H1 (cell line): ENCODE results near the gene GMEB2. TPM values are rescaled to one million over a fixed set of nuclear protein-coding genes. Genes with fewer than 3 reads are reported as not detected.

Source experiments
- CTCF ChIA-PET: fragments of 300-600 bp; sonication (Branson Sonifier 250); formaldehyde crosslinking; loops from one replicate; lab custom pipeline; 2021; ENCODE audit not compliant: partially characterized antibody; lab: Charles Lee
- POLR2A ChIA-PET: fragments of 300-600 bp; sonication (Branson Sonifier 250); formaldehyde crosslinking; loops from one replicate; lab custom pipeline; 2021; ENCODE audit warnings: inconsistent platforms; ENCODE audit not compliant: partially characterized antibody; lab: Charles Lee
- DNase-seq, 2 experiments: peaks; one replicate each; pipeline versions ENCODE4 v3.0.0 to v3.0.0-alpha.2; 2010 to 2022; ENCODE audit warnings: low spot score in 2 of 2, low read depth in 1 of 2, mixed read lengths in 1 of 2
- FAIRE-seq: peaks from 2 replicates; lab custom pipeline; 2011; peaks lifted over from hg19 to GRCh38; lab: Jason Lieb, UNC
- H2AFZ ChIP-seq: 2 replicates; pipeline ENCODE4 v1.8.1; 2012; ENCODE audit warnings: low read length, inconsistent platforms
- H2AK5ac ChIP-seq: 2 replicates; pipeline ENCODE4 v1.6.1; 2013; ENCODE audit warnings: low read depth, low read length
- H2BK120ac ChIP-seq: replicated peaks from 2 replicates; pipeline ENCODE3; 2013; ENCODE audit warnings: low read depth, low read length, inconsistent platforms
- H2BK12ac ChIP-seq: 2 replicates; pipeline ENCODE4 v1.6.1; 2013; ENCODE audit warnings: low read depth, low read length
- H2BK15ac ChIP-seq: 2 replicates; pipeline ENCODE4 v1.6.1; 2013; ENCODE audit warnings: low read length
- H2BK20ac ChIP-seq: 2 replicates; pipeline ENCODE4 v1.6.1; 2013; ENCODE audit warnings: low read length
- H2BK5ac ChIP-seq: 2 replicates; pipeline ENCODE4 v1.6.1; 2013; ENCODE audit warnings: low read depth, low read length
- H3K14ac ChIP-seq: 2 replicates; pipeline ENCODE4 v1.6.1; 2013; ENCODE audit warnings: inconsistent platforms; ENCODE audit not compliant: insufficient read length
- H3K18ac ChIP-seq: 2 replicates; pipeline ENCODE4 v1.6.1; 2013; ENCODE audit warnings: low read length; ENCODE audit errors: extremely low read depth
- H3K23ac ChIP-seq: 2 replicates; pipeline ENCODE4 v1.6.1; 2013; ENCODE audit warnings: inconsistent platforms; ENCODE audit not compliant: insufficient read length
- H3K23me2 ChIP-seq: 2 replicates; pipeline ENCODE4 v1.6.1; 2013; ENCODE audit warnings: low read depth, low read length
- H3K27ac ChIP-seq: 2 replicates; pipeline ENCODE4 v1.6.1; 2011; ENCODE audit warnings: low read depth, low read length, inconsistent platforms
- H3K27me3 ChIP-seq, 4 experiments: replicated peaks in 1 of 4; 1 replicate in 1 of 4; 2 replicates in 3 of 4; pipeline versions ENCODE4 v1.6.1 to v1.8.1; 2011 to 2013; ENCODE audit warnings: low read length in 3 of 4, mild to moderate bottlenecking in 3 of 4, inconsistent platforms in 2 of 4, mixed read lengths in 2 of 4, moderate library complexity in 1 of 4; ENCODE audit not compliant: control insufficient read depth in 3 of 4, insufficient read depth in 3 of 4; ENCODE audit errors: extremely low read depth in 1 of 4
- H3K36me3 ChIP-seq, 4 experiments: 2 replicates each; pipeline versions ENCODE4 v1.6.1 to v1.8.1; 2011 to 2013; ENCODE audit warnings: mild to moderate bottlenecking in 4 of 4, low read length in 3 of 4, moderate library complexity in 2 of 4, control low read depth in 1 of 4, inconsistent platforms in 1 of 4; ENCODE audit not compliant: insufficient read depth in 4 of 4, control insufficient read depth in 2 of 4
- H3K4ac ChIP-seq: replicated peaks from 2 replicates; pipeline ENCODE3; 2013; ENCODE audit warnings: low read length, low read depth, mixed read lengths, inconsistent platforms; ENCODE audit not compliant: insufficient read length
- H3K4me1 ChIP-seq, 4 experiments: replicated peaks in 1 of 4; 1 replicate in 1 of 4; 2 replicates in 3 of 4; pipeline versions ENCODE4 v1.6.1 to v1.8.1; 2011 to 2013; ENCODE audit warnings: low read length in 3 of 4, inconsistent platforms in 2 of 4, mixed read lengths in 1 of 4; ENCODE audit not compliant: insufficient read depth in 4 of 4, control insufficient read depth in 3 of 4
- H3K4me2 ChIP-seq, 2 experiments: 2 replicates each; pipeline versions ENCODE4 v1.6.1 to v1.8.1; 2011 to 2013; ENCODE audit warnings: low read depth in 2 of 2, low read length in 2 of 2, control low read depth in 1 of 2, inconsistent platforms in 1 of 2, mild to moderate bottlenecking in 1 of 2; ENCODE audit not compliant: insufficient read depth in 1 of 2
- H3K4me3 ChIP-seq, 4 experiments: fragments of 200-600, 300-600 bp in 1 of 4; sonication (generic), shearing (Covaris generic), sonication (Bioruptor Twin) in 1 of 4; 2 replicates each; pipeline versions ENCODE4 v1.5.1 to v1.8.1; 2011 to 2016; ENCODE audit warnings: low read length in 4 of 4, low read depth in 3 of 4, control low read depth in 2 of 4, inconsistent platforms in 2 of 4, mild to moderate bottlenecking in 2 of 4, mixed read lengths in 1 of 4, moderate library complexity in 1 of 4; ENCODE audit not compliant: insufficient read depth in 2 of 4; ENCODE audit errors: extremely low read depth in 1 of 4
- H3K56ac ChIP-seq: replicated peaks from 2 replicates; pipeline ENCODE3; 2013; ENCODE audit warnings: low read depth, mild to moderate bottlenecking, mixed read lengths, low read length, inconsistent platforms; ENCODE audit not compliant: insufficient read length
- H3K79me1 ChIP-seq: 2 replicates; pipeline ENCODE4 v1.6.1; 2013; ENCODE audit warnings: low read depth, low read length, control low read depth
- H3K79me2 ChIP-seq, 2 experiments: 2 replicates each; pipeline versions ENCODE4 v1.6.1 to v1.8.1; 2012 to 2013; ENCODE audit warnings: low read length in 2 of 2, mild to moderate bottlenecking in 2 of 2, inconsistent platforms in 1 of 2; ENCODE audit not compliant: insufficient read depth in 2 of 2, control insufficient read depth in 1 of 2
- H3K9ac ChIP-seq, 4 experiments: replicated peaks in 1 of 4; 1 replicate in 1 of 4; 2 replicates in 3 of 4; pipeline versions ENCODE4 v1.6.1 to v1.8.1; 2011 to 2013; ENCODE audit warnings: low read depth in 3 of 4, low read length in 3 of 4, control low read depth in 2 of 4, mild to moderate bottlenecking in 2 of 4, moderate library complexity in 2 of 4, inconsistent platforms in 1 of 4; ENCODE audit errors: extremely low read depth in 1 of 4
- H3K9me3 ChIP-seq, 2 experiments: 2 replicates each; pipeline versions ENCODE4 v1.6.1 to v1.8.1; 2012 to 2013; ENCODE audit warnings: mild to moderate bottlenecking in 2 of 2, moderate library complexity in 2 of 2, control low read depth in 1 of 2, inconsistent platforms in 1 of 2, low read depth in 1 of 2, low read length in 1 of 2, mixed read lengths in 1 of 2; ENCODE audit not compliant: insufficient read depth in 2 of 2
- H4K20me1 ChIP-seq, 2 experiments: replicated peaks in 1 of 2; 2 replicates each; pipeline versions ENCODE3 to v1.8.1; 2011 to 2013; ENCODE audit warnings: inconsistent platforms in 2 of 2, low read length in 2 of 2, mild to moderate bottlenecking in 1 of 2; ENCODE audit not compliant: insufficient read depth in 2 of 2, control insufficient read depth in 1 of 2
- H4K5ac ChIP-seq: 2 replicates; pipeline ENCODE4 v1.6.1; 2013; ENCODE audit warnings: low read length, low read depth, mixed read lengths, inconsistent platforms; ENCODE audit not compliant: insufficient read length
- H4K8ac ChIP-seq: 2 replicates; pipeline ENCODE4 v1.8.0; 2013; ENCODE audit warnings: mild to moderate bottlenecking, moderate library complexity, low read length, inconsistent platforms; ENCODE audit not compliant: insufficient read depth; ENCODE audit errors: extremely low read depth
- H4K91ac ChIP-seq: replicated peaks from 2 replicates; pipeline ENCODE3; 2013; ENCODE audit warnings: low read length, mixed read lengths, inconsistent platforms; ENCODE audit not compliant: insufficient read length
- ATF3 ChIP-seq: IDR thresholded peaks from 2 replicates; pipeline ENCODE4 v1.6.1; 2011; ENCODE audit warnings: low read depth, mild to moderate bottlenecking, low read length; ENCODE audit not compliant: insufficient read depth
- CHD2 ChIP-seq: IDR thresholded peaks from 2 replicates; pipeline ENCODE4 v1.6.1; 2012; ENCODE audit warnings: low read length, improper control_type of control experiment
- WGBS, 2 experiments: shearing (Covaris generic) in 1 of 2; methylation state at CpG; one replicate each; pipeline versions ENCODE4 v1.1.6 to v1.1.7; 2013 to 2015; ENCODE audit warnings: low lambda C conversion rate in 2 of 2, mixed read lengths in 2 of 2, inconsistent platforms in 1 of 2, low coverage in 1 of 2, missing lambda C conversion rate in 1 of 2; ENCODE audit not compliant: insufficient replicate concordance in 2 of 2, insufficient coverage in 1 of 2, insufficient read length in 1 of 2; ENCODE audit errors: extremely low coverage in 1 of 2, missing lambda C conversion rate in 1 of 2; 5-methylcytosine and 5-hydroxymethylcytosine counted together
- polyA plus RNA-seq, 7 experiments: library from polyadenylated mRNA; depleted of rRNA in 3 of 7; stranded (reverse) in 5 of 7; unstranded in 2 of 7; fragments of >200 nt in 5 of 7; fragments of 200-250 nt in 2 of 7; gene quantifications; 1 replicate in 5 of 7; 2 replicates in 1 of 7; 4 replicates in 1 of 7; pipeline versions ENCODE4 v1.2.1 to v1.2.3, GENCODE V29; 2011 to 2013; ENCODE audit warnings: missing spikeins in 2 of 7, mixed read lengths in 2 of 7
- total RNA-seq: library from RNA; stranded (reverse); fragmentation: NEBNext Ultra II Directional; extraction: Animal tissue kit (Norgen Biotek cat#: 25700); gene quantifications from 2 replicates; pipeline ENCODE4 v1.2.1, GENCODE V29; 2021

GMEB2 gene
- total and polyA plus RNA-seq, 2 of the 8 experiments (the other 6 are each of a cell fraction or from before 2014, with no cell fraction given), result 12.9 to 14.2 TPM

- Histone ChIP-seq H2BK20ac (no peak overlapping the region), H3K9ac (no peak overlapping the region), H3K4me1 (no peaks in the 10 kb centered on the region), H2AFZ (no peak overlapping the region), H3K36me3 (no peaks in the 10 kb centered on the region; a peak in 4 of 8 replicates), H3K56ac (no peak overlapping the region), H4K91ac (no peak overlapping the region), H3K4me3 (no peak overlapping the region), H3K79me1 (no peaks in the 10 kb centered on the region), H3K9me3 (no peaks in the 10 kb centered on the region), H3K27me3 (no peaks in the 10 kb centered on the region), H2BK12ac (no peak overlapping the region), H3K27ac (no peak overlapping the region), H2AK5ac (no peak overlapping the region), H4K5ac (no peak overlapping the region), H3K23me2 (no peaks in the 10 kb centered on the region), H3K79me2 (no peaks in the 10 kb centered on the region), H4K20me1 (no peaks in the 10 kb centered on the region), H2BK5ac (no peak overlapping the region), H3K14ac (no peak overlapping the region), H3K4ac (no peak overlapping the region)
- no peak for DNase-seq
- WGBS, 2 experiments, result 97% methylated on average over 31 of the region's 55 CpGs; no CpG with 5 or more reads in 1 of the 2 experiments
- FAIRE-seq, result no peak
- CTCF ChIA-PET, result interaction anchor here (0.8 to 1.7 kb wide), 5 partner anchors 10 to 371 kb away, joined by 3 to 7 read pairs (median 3); partner anchors contain the start of gene PTK6
- TF ChIP-seq ATF3 (no peak), CHD2 (no peak)
- TF ChIP-seq, all 59 proteins: peak for 0
- Histone ChIP-seq H4K8ac (peak overlapping the region; percentile 25; the same call in 1 of the 2 replicates), H3K4me2 (no peak overlapping the region), H2BK15ac (no peak overlapping the region), H3K23ac (no peak overlapping the region), H3K18ac (no peak overlapping the region), H2BK120ac (no peak overlapping the region)
- POLR2A ChIA-PET, result interaction anchor here (3.4 kb wide), 1 partner anchor 11 kb away, joined by 12 read pairs; the partner anchor contains the start of gene HELZ2
Observed at GRCh38 chr20:63563225-63563935, 63.5 kb downstream of the GMEB2 start.
